ENCODE measurements around the gene ADAMTSL1.

The ADAMTSL1 gene

DNA sequence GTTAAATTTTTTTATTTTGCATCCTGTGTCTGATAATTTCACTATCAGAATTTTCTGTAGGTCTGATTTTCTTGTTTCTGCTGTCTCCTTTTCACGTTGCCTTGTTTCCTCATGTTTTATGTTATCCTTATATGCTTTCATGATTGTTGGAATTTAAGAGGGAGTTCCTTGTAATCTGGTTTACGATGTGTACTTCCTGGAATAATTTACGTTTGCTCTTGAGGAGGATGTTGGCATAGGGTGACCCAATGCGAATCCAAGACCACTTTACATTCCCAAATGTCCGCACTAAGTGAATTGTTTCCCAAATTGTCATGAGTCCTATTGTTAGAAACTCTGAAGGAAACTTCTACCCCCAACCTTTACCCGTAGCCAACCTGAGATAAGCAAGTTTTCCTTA lies 80.3 kb downstream of the ADAMTSL1 start:
- no peak for DNase-seq (ENCODE audit: low spot score)

DNA sequence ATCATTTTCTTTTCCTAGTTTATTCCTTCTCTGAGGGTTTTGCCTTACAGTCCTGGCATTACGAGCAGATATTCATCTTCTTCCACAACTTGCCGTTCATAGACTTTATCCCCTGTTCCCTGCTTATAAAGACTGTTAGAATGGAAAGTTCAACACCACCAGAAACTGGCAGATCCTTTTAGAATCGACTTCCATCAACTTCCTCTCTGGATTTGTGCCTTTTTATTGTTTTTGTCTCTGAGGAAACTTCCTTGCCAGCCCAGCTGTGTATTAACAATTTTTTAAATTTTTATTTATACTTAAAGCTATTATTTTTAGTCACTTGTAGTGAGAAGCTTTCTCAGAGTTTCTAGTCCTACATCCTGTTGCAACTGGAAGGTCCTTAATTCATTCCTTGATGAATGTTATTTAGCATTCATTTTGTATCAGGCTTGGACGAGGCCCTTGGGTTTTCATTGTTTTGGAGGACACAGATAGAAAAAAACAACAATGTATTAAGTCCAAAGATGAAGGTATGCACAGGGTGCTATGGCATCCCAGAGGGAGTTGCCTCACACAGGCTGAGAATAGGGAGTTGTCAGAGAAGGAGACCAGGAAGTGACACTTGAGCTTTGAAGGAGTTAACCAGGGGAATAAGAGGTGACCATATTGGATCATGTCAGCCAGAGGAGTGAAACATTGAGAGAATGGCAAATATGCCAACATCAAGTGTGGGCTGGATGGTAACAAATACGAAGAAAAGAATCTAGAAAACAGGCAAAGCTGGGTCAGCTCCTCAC lies 81.3 kb downstream of the ADAMTSL1 start:
- no peak for DNase-seq (ENCODE audit: low spot score)

DNA sequence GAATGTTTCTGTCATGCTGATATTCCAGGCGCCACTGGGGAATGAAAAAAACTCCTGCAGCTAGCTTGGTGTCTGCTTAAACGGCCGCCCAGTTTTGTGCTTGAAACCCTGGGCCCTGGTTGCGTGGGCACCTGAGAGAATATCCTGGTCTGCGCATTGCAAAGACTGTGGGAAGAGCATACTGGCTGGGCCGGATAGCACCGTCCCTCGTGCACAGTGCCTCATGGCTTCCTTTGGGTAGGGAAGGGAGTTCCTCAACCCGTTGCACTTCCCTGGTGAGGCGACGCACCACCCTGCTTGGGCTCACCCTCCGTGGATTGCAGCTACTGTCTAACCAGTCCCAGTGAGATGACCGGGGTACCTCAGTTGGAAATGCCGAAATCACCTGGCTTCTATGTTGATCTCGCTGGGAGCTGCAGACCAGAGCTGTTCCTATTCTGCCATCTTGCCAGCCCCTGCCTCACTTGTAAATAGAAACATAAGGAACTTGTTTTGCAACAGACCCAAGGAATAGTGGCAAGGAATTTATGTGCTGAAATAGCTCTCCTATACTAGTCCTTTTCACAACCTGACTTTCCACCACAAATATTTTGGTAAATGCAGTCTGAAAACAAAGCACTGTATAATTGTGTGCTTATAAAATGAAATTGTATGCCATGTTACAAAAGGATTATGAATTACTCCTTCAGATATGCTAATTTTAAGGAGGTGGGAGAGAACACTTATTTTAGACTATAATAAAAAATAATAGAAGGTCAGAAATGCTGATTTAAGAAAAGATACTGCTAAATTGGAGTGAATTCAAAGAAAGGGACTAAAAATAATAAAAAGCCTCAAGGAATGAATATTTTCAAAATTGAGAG lies 90.3 kb downstream of the ADAMTSL1 start:
- DNase-seq (ENCODE audit: low spot score): no peak

DNA sequence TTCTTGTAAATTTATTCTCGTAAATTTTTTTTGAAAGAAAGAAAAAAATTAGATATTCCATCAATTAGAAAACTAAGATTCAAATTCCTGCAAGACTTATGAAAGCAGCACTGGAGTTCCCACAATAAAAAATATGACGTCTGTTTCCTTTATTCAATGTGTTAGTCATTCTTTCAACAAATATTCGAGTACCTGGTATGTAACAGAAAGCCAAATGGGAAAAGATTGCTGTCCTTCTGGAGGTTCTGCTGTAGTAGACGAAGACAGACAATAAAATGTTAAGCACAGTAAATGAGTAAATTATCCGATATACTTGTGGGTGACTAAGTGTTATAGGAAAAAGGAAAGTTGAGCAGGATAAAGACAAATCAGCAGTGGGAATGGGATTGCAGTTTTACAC lies 92.2 kb downstream of the ADAMTSL1 start:
- DNase-seq (ENCODE audit: low spot score): no peak

DNA sequence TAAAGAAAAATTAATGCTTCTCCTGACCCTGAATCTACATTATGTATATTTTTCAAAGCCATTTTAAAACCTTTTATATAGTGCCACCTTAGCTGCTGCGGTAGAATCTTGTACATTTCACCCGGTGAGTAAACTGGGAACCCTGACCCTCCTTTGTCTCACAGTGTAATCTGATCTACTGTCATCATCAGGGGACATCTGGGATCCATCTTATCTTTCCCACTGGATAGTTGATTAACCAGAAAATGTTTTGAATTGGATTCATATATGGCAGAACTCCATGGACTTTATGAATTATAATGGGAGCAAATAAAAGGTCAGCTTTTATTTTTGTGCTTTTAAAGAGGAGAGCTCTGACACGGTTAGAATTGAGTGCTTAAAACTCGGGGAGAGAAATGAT lies 95.0 kb downstream of the ADAMTSL1 start:
- DNase-seq (ENCODE audit: low spot score): no peak

DNA sequence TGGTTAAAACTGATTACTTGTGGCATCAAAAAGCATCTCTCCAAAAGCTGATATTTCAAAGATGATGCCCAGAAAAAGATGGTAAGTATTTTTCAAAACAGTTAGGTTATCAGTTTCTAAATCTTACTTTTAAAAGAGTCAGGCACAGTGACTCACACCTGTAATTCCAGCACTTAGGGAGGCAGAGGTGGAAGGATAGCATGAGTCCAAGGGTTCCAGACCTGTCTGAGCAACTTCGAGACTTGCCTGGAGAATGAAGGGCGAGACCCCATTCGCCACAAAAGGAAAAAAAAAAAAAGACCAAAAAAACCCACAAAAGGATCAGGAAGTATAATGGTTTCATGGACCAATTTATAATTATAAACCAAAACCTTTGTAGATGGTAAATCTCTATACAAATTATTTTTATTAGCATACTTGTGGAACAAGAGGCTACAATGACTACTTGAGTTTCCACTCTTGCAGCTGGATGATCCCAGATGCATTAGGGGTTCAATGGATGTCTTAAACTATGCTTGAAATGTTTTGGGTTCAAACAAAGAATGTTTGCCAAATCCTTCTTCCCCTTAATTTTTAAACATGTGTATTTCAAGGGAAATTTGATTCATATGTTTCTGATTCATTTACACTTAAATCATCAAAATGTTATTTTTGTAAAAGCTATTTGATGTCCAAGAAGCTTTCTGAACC lies 96.1 kb downstream of the ADAMTSL1 start:
- DNase-seq (ENCODE audit: low spot score): no peak

DNA sequence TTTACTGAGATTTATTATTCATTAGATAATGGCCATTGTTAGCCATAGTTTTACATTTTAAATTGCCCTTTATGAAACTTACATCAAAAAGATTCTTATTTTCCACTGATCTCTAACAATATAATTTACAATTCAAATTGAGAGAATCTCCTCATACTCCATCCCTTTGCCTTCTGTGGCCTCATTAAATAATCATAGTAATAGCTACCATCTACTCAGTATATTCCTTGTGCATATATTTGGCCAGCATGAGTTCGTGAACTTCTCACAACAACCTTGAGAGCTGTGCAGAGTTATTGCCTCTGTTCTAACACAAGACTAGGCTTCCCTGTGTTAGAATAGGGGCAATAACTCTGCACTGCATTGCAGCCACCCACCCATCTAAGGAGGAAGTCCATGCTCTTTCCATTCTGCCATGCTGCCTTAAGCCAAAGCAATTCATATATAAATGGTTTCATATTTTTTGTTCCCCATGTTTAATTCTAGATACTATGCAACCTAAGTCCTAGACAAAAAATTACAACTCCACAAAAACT lies 99.1 kb downstream of the ADAMTSL1 start:
- no peak for DNase-seq (ENCODE audit: low spot score)

DNA sequence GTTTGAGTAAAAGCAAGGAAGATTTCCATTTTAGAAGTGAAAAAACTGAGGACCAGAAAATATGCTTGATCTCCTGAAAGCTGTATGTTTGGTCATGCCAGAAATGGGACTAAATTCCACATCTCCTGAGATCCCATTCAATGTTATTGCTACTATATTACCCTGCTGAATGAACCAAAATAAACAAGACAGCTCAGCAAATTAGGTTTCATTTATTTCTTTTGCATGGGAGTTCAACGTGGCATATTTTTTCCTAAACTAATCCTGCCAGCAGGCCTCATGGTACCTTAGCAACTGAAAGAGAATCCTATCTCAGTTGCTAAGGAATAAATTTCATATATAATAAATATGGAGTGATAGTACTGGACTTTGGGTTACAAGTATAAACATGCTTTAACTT lies 101.7 kb downstream of the ADAMTSL1 start:
- no peak for DNase-seq (ENCODE audit: low spot score)

DNA sequence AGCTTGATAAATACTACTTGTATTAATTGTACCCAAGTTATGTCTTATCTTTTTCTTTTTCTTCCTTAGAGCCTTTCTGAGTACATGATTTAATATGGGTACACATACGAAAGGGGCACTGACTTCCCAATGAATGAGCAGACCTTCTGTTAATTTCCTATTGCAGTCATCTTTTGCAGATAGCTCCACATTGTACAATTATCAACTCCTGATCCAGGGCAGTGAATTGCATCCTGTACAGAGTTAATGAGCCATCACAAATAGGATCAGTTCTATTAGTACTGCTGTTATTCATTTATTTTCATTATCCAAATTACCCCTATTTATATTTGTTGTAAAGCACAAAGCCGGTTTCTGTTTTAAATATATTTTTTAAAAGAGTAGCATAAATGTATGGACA lies 105.6 kb downstream of the ADAMTSL1 start:
- DNase-seq (ENCODE audit: low spot score): no peak

DNA sequence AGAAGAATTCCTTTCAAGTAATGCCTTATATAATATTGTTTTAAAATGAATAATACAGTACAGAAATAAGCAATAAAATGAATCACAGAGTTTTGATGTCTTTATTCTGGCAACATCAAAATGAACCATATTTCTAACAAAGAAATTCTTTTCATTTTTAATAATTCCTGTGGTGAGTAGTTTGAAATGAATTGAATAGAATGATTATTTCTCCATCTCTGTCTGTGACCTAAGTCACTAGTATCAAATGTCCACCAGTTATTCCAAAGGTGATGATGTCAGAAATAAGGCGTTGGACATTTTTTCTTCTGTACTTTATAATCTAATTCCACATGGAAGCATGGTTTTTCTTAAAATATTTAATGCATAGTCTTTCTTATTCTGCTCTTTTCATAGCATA lies 106.2 kb downstream of the ADAMTSL1 start:
- no peak for DNase-seq (ENCODE audit: low spot score)

DNA sequence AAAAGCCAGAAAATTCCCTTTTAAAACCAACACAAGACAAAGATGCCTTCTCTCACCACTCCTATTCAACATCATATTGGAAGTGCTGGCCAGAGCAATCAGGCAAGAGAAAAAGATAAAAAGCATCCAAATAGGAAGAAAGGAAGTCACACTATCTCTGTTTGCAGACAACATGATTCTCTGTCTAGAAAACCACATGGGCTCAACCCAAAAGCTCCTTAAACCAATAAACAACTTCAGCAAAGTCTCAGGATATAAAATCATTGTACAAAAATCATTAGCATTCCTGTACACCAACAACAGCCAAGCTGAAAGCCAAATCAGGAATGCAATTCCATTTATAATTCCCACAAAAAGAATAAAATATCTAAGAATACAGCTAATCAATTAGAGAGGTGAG lies 112.0 kb downstream of the ADAMTSL1 start:
- no peak for DNase-seq (ENCODE audit: low spot score)

DNA sequence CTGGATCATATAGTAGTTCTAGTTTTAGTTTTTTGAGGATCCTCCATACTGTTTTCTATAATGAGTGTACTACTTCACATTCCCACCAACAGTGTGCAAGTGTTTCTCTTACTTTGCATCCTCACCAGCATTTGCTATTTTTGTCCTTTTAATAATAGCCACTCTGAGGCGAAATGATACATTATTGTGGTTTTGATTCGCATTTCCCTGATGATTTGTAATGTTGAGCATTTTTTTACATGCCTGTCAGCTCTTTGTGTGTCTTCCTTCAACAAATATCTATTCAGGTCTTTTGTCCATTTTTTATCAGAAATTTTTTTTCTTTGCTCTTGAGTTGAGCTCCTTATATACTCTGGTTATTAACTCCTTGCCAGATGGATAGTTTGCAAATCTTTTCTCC lies 114.0 kb downstream of the ADAMTSL1 start:
- no peak for DNase-seq (ENCODE audit: low spot score)

DNA sequence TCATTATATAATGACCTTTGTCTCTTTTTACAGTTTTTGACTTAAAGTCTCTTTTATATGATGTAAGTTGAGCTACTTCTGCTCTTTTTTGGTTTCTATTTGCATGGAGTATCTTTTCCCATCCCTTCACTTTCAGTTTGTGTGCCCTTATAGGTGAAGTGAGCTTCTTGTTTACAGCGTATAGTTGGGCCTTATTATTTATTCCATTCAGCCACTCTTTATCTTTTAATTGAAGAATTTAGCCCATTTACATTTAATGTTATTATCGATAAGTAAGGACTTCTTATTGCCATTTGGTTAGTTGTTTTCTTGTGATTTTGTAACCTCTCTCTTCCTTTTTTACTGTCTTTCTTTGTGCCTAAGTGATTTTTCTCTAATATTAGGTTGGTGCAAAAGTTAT lies 117.3 kb downstream of the ADAMTSL1 start:
- no peak for DNase-seq (ENCODE audit: low spot score)

DNA sequence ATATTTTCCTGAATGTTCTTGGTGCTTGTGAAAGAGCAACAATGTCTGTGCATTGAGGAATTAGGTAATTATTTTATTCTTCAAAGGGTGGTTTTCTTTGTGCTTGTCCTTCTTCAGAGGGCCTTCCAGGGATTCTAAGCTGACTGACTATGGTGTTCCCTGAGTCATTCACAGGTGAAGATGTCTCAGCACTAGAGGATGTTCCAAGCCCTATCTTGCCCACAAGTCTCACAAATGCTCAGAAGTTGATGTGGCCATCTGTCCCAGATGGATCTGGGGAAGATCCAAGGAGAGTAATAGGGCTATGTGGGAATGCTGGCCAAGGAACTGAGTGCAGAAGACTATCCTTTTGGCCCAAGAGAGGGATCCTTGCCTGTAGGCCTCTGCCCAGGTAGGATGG lies 120.9 kb downstream of the ADAMTSL1 start:
- no peak for DNase-seq (ENCODE audit: low spot score)

DNA sequence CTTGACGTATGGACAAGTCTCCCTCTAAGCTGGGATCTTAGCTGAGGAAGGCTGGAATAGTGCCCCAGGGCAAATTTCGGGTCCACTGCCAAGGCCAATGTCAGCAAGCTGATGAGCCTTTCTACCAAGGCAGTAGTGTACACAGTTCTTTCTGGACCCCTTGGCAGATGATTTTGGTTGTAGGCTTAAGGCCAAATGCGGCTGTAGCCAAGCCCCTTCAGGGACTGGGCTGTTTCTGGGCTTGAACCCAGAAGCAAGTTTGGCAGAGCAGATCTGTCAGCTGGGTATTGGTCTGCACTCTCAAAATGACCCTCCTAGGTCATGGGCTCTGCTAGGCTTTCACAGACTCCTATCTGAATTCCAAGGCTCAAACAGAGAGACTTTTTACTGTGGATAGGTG lies 121.6 kb downstream of the ADAMTSL1 start:
- no peak for DNase-seq (ENCODE audit: low spot score)

DNA sequence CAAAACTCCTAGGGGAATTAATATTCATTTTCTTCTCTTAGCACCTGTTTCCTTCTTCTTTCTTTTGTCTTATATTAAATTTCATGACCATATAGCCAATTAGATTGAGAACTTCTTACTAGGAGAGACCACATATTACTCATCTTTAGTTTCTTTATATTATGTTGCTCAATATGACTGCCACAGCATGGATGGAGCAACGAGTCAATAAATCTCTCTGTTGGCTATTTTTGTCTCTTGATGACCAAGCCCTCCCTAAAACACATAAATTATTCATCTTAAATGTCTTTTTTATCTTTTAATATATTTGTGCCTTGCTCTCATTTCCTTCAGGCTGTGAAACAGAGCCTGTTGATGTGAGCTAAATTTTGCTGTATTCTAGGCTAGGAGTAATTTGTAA lies 123.0 kb downstream of the ADAMTSL1 start:
- DNase-seq (ENCODE audit: low spot score): no peak

DNA sequence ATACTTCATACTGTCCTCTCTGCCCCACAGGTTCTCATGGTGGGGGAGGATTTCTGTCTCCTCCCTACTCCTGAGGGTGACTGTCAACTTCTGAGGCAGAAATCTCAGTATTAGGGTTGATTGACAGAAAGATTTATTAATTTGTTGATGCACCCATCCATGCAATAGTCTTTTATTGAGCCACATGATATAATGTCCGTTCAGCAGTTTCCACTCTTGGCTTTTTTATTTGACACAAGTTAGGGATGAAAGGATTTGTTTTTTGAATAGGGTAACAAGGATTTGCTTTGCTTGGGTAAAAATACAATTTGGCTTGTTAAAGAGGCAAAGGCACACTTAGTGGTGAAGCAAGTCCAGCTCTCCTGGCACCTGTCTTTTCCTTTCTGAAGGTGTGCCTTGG lies 125.0 kb downstream of the ADAMTSL1 start:
- no peak for DNase-seq (ENCODE audit: low spot score)

DNA sequence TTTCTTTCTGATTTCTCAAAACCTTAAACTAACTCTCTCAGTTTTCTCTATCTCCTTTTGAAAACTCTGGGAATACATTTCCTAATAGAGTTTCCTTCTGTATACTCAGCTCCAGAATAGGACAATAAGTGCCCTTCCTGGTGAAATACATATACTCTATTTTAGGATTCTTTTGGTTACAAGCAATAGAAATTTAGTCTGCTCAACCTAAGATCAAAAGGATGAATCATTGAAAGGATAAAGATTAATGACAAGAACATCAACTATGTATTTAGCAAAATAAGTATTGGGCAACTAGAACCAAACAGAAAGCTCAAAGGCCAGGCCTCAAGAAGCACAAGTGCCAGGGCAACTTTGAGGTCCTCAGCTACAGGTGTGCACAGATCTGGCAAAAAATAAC lies 127.1 kb downstream of the ADAMTSL1 start:
- no peak for DNase-seq (ENCODE audit: low spot score)

DNA sequence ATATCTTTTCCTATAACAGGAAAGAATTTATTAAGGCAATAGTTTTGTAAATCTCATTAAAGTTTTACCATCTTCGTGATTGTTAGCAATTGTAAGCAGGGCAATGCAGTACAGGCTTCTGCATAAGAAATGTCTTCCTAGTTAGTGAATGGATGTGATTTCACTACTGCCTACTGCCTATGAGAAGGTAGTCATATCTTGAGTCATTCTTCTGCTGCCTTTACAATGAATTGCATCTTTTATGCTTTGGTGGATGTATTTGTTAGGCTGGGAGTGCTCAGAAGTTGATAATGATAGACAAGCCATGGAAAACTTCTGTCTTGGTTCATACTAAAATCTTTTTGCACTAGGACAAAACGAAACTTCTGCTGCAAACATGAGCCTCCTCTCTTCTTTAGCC lies 128.0 kb downstream of the ADAMTSL1 start:
- no peak for DNase-seq (ENCODE audit: low spot score)

DNA sequence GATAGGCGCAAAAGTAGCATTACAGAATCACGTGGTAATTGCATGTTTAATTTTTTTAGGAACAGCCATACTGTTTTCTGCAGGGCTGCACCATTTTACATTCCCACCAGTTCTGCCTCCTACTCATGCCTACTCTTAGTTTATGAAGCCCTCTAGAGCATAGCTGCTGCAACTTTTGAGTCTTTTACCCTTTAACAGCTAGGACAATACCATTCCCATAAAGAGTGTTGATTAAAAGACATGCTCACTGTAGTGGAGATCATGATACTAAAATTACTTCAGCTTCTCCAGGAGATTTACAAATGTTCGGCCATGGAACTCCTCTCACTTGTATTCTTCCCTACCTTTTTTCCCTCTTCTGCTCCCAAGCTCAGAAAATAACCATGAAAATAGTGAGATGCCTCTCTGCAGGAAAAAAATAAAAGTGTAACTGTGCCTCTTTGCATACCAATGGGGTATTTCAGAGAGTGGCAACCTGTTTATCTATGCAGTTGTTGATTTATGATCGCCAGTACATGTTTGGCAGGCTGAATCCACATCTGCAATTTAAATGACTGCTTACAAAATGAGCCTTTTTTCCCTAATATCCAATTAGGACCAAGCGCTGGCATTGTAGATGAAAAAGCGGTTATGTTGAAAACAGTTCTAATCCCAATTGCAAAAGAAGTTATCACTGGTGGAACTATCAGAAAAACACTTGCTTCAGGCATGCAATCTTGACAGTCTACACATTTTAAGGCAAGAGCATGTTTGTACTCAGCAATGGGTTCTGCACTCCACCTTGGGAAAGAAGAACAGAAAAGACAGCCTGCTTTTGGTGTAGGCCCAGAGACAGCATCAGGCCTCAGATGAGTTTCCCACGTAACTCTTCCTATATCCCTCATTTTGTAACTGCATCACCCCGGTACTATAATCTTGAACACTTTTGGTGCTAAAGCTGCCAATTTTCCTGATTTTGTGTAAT lies 131.1 kb downstream of the ADAMTSL1 start:
- DNase-seq (ENCODE audit: low spot score): no peak

DNA sequence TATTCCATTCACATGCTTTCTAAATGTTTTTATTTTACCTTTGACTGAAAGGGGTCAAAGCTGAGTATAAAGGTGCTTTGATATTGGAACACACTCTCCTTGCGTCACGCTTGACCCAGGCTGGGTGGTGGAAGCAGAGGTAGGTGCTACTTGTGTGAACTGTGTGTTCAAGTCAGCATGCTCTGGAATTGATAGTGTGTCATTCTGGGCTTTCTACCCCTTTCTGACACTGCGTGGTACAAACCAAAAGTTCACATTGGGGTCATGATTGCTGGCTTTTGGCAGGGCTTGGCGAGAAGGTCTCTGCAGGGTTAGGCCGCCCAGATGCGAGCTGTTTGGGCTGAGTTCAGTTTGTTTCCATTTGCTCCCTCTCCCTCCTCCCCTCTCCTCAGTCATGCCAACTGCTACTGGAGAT lies 131.8 kb downstream of the ADAMTSL1 start:
- DNase-seq (ENCODE audit: low spot score): no peak

Data from LoVo (cell line).